Measurements from ENCODE around the gene RNASET2. TPM values are rescaled to one million over a fixed set of nuclear protein-coding genes. Genes with fewer than 3 reads are reported as not detected.

RNASET2 gene
- total RNA-seq, 1 experiment from 2014 or later = 70.2 TPM

DNA sequence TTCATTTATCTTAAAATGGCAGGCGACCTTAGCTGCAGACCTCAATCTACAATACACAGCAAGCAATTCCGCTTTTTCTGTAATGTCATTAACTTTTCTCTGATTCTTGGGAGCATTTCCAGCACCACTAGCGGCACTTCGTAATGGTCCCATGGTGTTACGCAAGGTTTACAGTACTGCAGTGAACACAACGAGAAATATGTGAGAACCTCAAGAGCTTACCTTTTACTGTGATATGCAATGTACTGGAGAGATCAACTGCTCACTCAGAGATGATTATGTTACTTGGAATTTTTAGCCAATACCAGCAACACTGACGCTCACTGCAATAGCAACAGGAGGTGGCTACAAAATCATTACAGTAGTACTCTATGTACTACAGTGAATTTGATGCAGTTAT lies 40.1 kb upstream of the RNASET2 start:
- no peaks in the 10 kb centered on the region for H3K27me3 Mint-ChIP-seq (ENCODE audit: unreplicated experiment)
- H3K36me3 Mint-ChIP-seq (ENCODE audit: insufficient read depth, unreplicated experiment) = peaks cover 40% of the 10 kb centered on the region
- BruUV-seq (replicated peaks) = no TSS peak
- intact Hi-C loops (cut with micrococcal nuclease; ENCODE audit: unreplicated experiment) = loop anchor here (5.0 kb wide), 2 partner anchors 39 to 146 kb away; partner anchors contain the start of gene RNASET2
- TF ChIP-seq, protein P1, sequence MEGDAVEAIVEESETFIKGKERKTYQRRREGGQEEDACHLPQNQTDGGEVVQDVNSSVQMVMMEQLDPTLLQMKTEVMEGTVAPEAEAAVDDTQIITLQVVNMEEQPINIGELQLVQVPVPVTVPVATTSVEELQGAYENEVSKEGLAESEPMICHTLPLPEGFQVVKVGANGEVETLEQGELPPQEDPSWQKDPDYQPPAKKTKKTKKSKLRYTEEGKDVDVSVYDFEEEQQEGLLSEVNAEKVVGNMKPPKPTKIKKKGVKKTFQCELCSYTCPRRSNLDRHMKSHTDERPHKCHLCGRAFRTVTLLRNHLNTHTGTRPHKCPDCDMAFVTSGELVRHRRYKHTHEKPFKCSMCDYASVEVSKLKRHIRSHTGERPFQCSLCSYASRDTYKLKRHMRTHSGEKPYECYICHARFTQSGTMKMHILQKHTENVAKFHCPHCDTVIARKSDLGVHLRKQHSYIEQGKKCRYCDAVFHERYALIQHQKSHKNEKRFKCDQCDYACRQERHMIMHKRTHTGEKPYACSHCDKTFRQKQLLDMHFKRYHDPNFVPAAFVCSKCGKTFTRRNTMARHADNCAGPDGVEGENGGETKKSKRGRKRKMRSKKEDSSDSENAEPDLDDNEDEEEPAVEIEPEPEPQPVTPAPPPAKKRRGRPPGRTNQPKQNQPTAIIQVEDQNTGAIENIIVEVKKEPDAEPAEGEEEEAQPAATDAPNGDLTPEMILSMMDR (IDR thresholded peaks at IDR 0.05; ENCODE audit: unreplicated experiment) = no peak
- no peak for DNase-seq
- no peak overlapping the region for H3K4me3 Mint-ChIP-seq (ENCODE audit: low read depth, unreplicated experiment)
- H3K4me1 Mint-ChIP-seq (ENCODE audit: low read depth, unreplicated experiment) = peaks cover 21% of the 10 kb centered on the region
- no peak overlapping the region for H3K27ac Mint-ChIP-seq (ENCODE audit: unreplicated experiment)
- H3K9me3 Mint-ChIP-seq (ENCODE audit: low read depth, unreplicated experiment) = no peaks in the 10 kb centered on the region
- CTCF ChIA-PET = interaction anchor here (0.6 kb wide), 1 partner anchor 12 kb away, joined by 3 read pairs; no protein-coding TSS in a partner anchor

DNA sequence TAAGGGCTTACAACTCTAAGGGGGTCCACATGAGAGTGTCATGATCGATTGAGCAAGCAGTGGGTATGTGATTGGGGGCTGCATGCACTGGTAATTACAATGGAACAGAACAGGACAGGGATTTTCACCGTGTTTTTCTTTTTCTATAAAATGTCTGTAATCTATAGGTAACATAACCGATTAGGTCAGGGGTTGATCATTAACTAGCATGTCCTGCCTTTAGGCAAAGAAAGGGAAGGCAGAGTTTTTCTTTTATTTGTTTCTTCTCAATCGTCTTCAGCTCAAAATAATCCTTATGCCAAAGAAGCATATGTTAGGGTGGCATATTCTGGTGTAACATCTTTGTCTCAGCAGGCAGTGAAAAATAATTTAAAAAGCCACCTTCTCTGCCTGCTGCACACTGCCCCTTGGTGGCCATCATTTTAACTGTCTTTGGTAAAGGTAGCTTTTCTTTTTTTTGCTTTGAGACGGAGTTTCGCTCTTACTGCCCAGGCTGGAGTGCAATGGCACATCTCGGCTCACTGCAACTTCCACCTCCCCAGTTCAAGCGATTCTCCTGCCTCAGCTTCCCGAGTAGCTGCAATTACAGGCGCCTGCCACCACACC lies 33.2 kb upstream of the RNASET2 start:
- DNase-seq = peak; percentile 4
- CTCF ChIA-PET = interaction anchor here (1.0 to 3.2 kb wide), 7 partner anchors 9 to 217 kb away, joined by 3 to 24 read pairs (median 4); partner anchors contain the start of gene RNASET2
- H3K4me3 Mint-ChIP-seq (ENCODE audit: low read depth, unreplicated experiment) = no peak overlapping the region
- H3K9me3 Mint-ChIP-seq (ENCODE audit: low read depth, unreplicated experiment) = no peaks in the 10 kb centered on the region
- H3K27ac Mint-ChIP-seq (ENCODE audit: unreplicated experiment) = no peak overlapping the region
- intact Hi-C loops (cut with micrococcal nuclease; ENCODE audit: unreplicated experiment) = loop anchor here (2.0 kb wide), 1 partner anchor 203 kb away; no protein-coding TSS in a partner anchor
- TF ChIP-seq, protein P1 (IDR thresholded peaks at IDR 0.05; ENCODE audit: unreplicated experiment) = peak; percentile 17
- H3K27me3 Mint-ChIP-seq (ENCODE audit: unreplicated experiment) = no peaks in the 10 kb centered on the region
- no peaks in the 10 kb centered on the region for H3K4me1 Mint-ChIP-seq (ENCODE audit: low read depth, unreplicated experiment)
- BruUV-seq (replicated peaks) = no TSS peak
- no peaks in the 10 kb centered on the region for H3K36me3 Mint-ChIP-seq (ENCODE audit: insufficient read depth, unreplicated experiment)

DNA sequence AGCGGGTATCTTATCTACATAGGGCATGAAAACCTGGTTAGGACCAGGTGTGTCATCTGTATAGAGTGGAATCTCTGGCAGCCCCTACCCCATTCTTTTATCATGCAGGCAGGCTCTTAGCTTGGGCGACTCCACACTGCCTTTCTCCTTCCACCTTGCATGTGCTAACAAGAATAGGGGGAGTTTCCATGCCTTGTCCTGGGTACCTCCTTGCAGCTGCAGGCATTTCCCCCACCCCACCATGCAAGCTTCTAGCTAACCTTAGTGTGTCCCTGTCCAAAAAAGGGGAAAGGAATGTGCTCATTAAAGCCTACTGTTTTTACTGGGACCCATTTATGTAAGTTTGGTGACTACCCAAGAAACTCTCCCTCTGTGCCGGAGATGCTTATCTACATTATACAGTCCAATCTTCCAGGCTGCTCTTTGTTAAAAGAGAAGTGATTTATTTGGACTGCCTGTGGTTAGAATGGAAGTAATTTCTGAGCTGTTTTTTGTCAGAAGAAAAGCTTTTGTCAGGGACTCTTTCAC lies 32.4 kb upstream of the RNASET2 start:
- CTCF ChIA-PET = interaction anchor here (1.1 to 3.2 kb wide), 4 partner anchors 18 to 216 kb away, joined by 3 to 24 read pairs (median 6); no protein-coding TSS in a partner anchor
- TF ChIP-seq, protein P1 (IDR thresholded peaks at IDR 0.05; ENCODE audit: unreplicated experiment) = no peak
- Mint-ChIP-seq H3K9me3 (ENCODE audit: low read depth, unreplicated experiment) (no peaks in the 10 kb centered on the region), H3K27me3 (ENCODE audit: unreplicated experiment) (no peaks in the 10 kb centered on the region), H3K4me3 (ENCODE audit: low read depth, unreplicated experiment) (no peak overlapping the region), H3K4me1 (ENCODE audit: low read depth, unreplicated experiment) (no peaks in the 10 kb centered on the region), H3K27ac (ENCODE audit: unreplicated experiment) (no peak overlapping the region), H3K36me3 (ENCODE audit: insufficient read depth, unreplicated experiment) (no peaks in the 10 kb centered on the region)
- no peak for DNase-seq
- no TSS peak for BruUV-seq (replicated peaks)
- intact Hi-C loops (cut with micrococcal nuclease; ENCODE audit: unreplicated experiment) = loop anchor here (2.0 kb wide), 1 partner anchor 202 kb away; no protein-coding TSS in a partner anchor

DNA sequence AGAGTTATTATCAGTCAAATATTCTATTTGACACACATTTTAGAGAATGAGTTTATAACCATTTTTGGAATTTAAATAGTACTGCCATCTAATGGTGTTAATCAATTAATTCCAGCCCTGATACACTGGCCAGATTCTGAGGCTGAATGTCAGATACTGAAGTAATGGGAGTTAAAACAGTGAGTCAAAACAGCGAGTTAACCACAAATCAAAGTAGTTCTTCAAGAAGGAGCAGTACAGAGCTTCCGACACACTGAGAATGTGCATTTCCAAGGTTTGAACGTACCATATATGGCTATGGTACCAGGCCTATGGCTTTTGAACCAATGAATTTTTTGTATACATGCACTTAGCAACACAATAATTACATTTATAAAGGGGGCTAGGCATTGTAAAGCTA lies 31.6 kb upstream of the RNASET2 start:
- Mint-ChIP-seq H3K27ac (ENCODE audit: unreplicated experiment) (no peak overlapping the region), H3K4me3 (ENCODE audit: low read depth, unreplicated experiment) (no peak overlapping the region), H3K27me3 (ENCODE audit: unreplicated experiment) (no peaks in the 10 kb centered on the region), H3K4me1 (ENCODE audit: low read depth, unreplicated experiment) (no peaks in the 10 kb centered on the region), H3K36me3 (ENCODE audit: insufficient read depth, unreplicated experiment) (no peaks in the 10 kb centered on the region), H3K9me3 (ENCODE audit: low read depth, unreplicated experiment) (no peaks in the 10 kb centered on the region)
- DNase-seq = no peak
- intact Hi-C loops (cut with micrococcal nuclease; ENCODE audit: unreplicated experiment) = loop anchor here (2.0 kb wide), 1 partner anchor 201 kb away; no protein-coding TSS in a partner anchor
- CTCF ChIA-PET = interaction anchor here (0.6 to 3.2 kb wide), 3 partner anchors 8 to 213 kb away, joined by 3 to 24 read pairs (median 7); no protein-coding TSS in a partner anchor
- TF ChIP-seq, protein P1 (IDR thresholded peaks at IDR 0.05; ENCODE audit: unreplicated experiment) = no peak
- BruUV-seq (replicated peaks) = no TSS peak

Measured in Calu3 (cell line).